GM12878 (cell line): Measurements from ENCODE around the gene LYPD4.

Source experiments
- CEBPB ChIP-seq, 2 experiments: fragments of 150-350 bp in 1 of 2; IDR thresholded peaks; 2 replicates each; pipeline ENCODE4 v1.6.1; 2012 to 2014; ENCODE audit warnings: low read depth in 2 of 2, low read length in 2 of 2, borderline replicate concordance in 1 of 2, inconsistent platforms in 1 of 2
- MTA2 ChIP-seq: fragments of 450-650 bp; IDR thresholded peaks from 2 replicates; pipeline ENCODE4 v1.6.1; 2016; ENCODE audit warnings: low read depth, mild to moderate bottlenecking, moderate library complexity

DNA sequence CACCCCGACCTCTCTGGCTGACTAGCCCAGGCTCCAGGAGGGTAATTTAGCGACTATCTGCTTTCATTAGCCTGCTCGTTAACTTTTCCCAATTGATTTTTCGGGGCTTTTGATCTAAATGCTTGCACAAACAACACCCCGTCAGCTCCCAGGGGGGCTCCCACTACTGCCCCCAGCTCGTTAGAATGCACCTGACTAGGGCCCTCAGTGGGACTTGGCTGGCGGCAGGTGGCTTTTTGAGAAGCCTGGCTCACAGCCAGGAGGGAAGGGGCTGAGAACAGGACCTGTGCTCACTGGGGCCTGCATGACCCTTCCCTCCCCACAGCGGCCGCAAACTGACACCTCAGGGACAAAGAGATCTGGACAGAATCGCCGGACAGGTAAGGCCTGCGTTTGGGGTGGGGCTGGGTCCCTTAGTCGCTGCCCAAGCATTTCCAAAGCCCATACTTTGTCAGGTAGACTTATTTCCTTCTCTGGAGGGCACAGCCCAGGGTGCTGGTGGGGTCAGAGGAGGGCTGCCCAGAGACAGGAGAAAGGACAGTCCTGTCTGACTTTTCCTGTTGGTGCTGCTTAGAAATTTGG, 25.0 kb upstream of the LYPD4 start:
- TF ChIP-seq CEBPB (IDR thresholded peaks at IDR 0.05; ENCODE audit: borderline replicate concordance in 1 of 2, low read depth in 2 of 2, low read length in 2 of 2) (no peak), MTA2 (no peak)
